GM12878 (cell line): ENCODE data around the gene USP28. TPM values are rescaled to one million over a fixed set of nuclear protein-coding genes. Genes with fewer than 3 reads are reported as not detected.

ENCODE experiments used
- ATAC-seq: fragments of 200-7000 bp; cut with Tn5 transposase; 3 replicates; pipeline ENCODE4 v1.9.1; 2020; ENCODE audit warnings: mild to moderate bottlenecking, moderate library complexity
- BruUV-seq: library from RNA; stranded (reverse); fragments of 400-500 nt; replicated peaks from 2 replicates; lab custom pipeline; 2021; lab: Mats Ljungman, UMichigan
- CTCF ChIA-PET: fragments of 300-600 bp; sonication (Branson Sonifier 250); formaldehyde crosslinking; extraction: SDS; loops from one replicate; lab custom pipeline; 2021; ENCODE audit warnings: inconsistent platforms; lab: Yijun Ruan, JAX
- POLR2A ChIA-PET: fragments of 350-600 bp; formaldehyde crosslinking; extraction: SDS; loops from one replicate; lab custom pipeline; 2021; ENCODE audit warnings: inconsistent platforms; lab: Charles Lee
- RAD21 ChIA-PET: fragments of 300-600 bp; sonication (Branson Sonifier 250); formaldehyde crosslinking; loops from one replicate; lab custom pipeline; 2023; ENCODE audit warnings: antibody characterized with exemption; ENCODE audit not compliant: unreplicated experiment; lab: Charles Lee
- SMC1A ChIA-PET: fragments of 300-600 bp; sonication (Branson Sonifier 250); formaldehyde crosslinking; loops from one replicate; lab custom pipeline; 2023; ENCODE audit not compliant: unreplicated experiment, uncharacterized antibody; lab: Charles Lee
- DNase-seq: peaks from one replicate; pipeline ENCODE4 v3.0.0-alpha.2; 2011; ENCODE audit warnings: low read depth, low spot score
- FAIRE-seq: peaks from 3 replicates; lab custom pipeline; 2011; peaks lifted over from hg19 to GRCh38; lab: Jason Lieb, UNC
- H2AFZ ChIP-seq: 2 replicates; pipeline ENCODE4 v1.6.0; 2011; ENCODE audit warnings: low read depth, low read length, control low read depth; ENCODE audit not compliant: control insufficient read depth
- H3K27ac ChIP-seq: 2 replicates; pipeline ENCODE4 v1.5.1; 2011; ENCODE audit warnings: control low read depth; ENCODE audit not compliant: control insufficient read depth, insufficient read depth
- H3K27me3 ChIP-seq, 2 experiments: replicated peaks in 1 of 2; 2 replicates each; pipeline versions ENCODE4 v1.6.0 to v1.6.1; 2011; ENCODE audit warnings: low read length in 1 of 2; ENCODE audit not compliant: control insufficient read depth in 2 of 2, insufficient read depth in 2 of 2
- H3K36me3 ChIP-seq, 2 experiments: 2 replicates each; pipeline ENCODE4 v1.5.1; 2011; ENCODE audit warnings: low read length in 1 of 2; ENCODE audit not compliant: control insufficient read depth in 2 of 2, insufficient read depth in 2 of 2
- H3K4me1 ChIP-seq: 2 replicates; pipeline ENCODE4 v1.6.1; 2011; ENCODE audit warnings: mild to moderate bottlenecking, low read length, moderate library complexity, mixed read lengths; ENCODE audit not compliant: control insufficient read depth, insufficient read depth
- H3K4me2 ChIP-seq: 2 replicates; pipeline ENCODE4 v1.6.0; 2011; ENCODE audit warnings: control low read depth; ENCODE audit not compliant: control insufficient read depth, insufficient read depth
- H3K4me3 ChIP-seq: fragments of 200-600 bp; sonication (generic); 2 replicates; pipeline ENCODE4 v1.5.1; 2016
- H3K79me2 ChIP-seq: 2 replicates; pipeline ENCODE4 v1.6.0; 2011; ENCODE audit warnings: low read length; ENCODE audit not compliant: control insufficient read depth, insufficient read depth
- H3K9ac ChIP-seq: 2 replicates; pipeline ENCODE4 v1.8.0; 2011; ENCODE audit warnings: low read length, control low read depth, mixed read lengths; ENCODE audit not compliant: control insufficient read depth, insufficient read depth
- H3K9me3 ChIP-seq: replicated peaks from 3 replicates; pipeline ENCODE4 v1.5.1; 2011; ENCODE audit warnings: mild to moderate bottlenecking, low read length; ENCODE audit not compliant: control insufficient read depth, insufficient read depth
- H4K20me1 ChIP-seq: 2 replicates; pipeline ENCODE4 v1.6.0; 2011; ENCODE audit not compliant: control insufficient read depth, insufficient read depth
- BACH1 ChIP-seq: fragments of 450-650 bp; IDR thresholded peaks from 2 replicates; pipeline ENCODE4 v1.6.1; 2017; ENCODE audit warnings: mild to moderate bottlenecking, borderline replicate concordance
- BRCA1 ChIP-seq: IDR thresholded peaks from 2 replicates; pipeline ENCODE4 v1.6.1; 2011; ENCODE audit warnings: low read depth, low read length, improper control_type of control experiment
- CHD1 ChIP-seq: IDR thresholded peaks from 2 replicates; pipeline ENCODE4 v1.6.1; 2012; ENCODE audit warnings: low read depth, low read length, improper control_type of control experiment
- CREB1 ChIP-seq: IDR thresholded peaks from 2 replicates; pipeline ENCODE4 v1.6.1; 2012; ENCODE audit warnings: low read depth, mild to moderate bottlenecking, inconsistent platforms
- ESRRA ChIP-seq: IDR thresholded peaks from 2 replicates; pipeline ENCODE4 v1.6.1; 2012; ENCODE audit warnings: mild to moderate bottlenecking, low read length, improper control_type of control experiment
- EZH2 ChIP-seq: IDR thresholded peaks from 2 replicates; pipeline ENCODE4 v1.6.1; 2012; ENCODE audit warnings: low read depth, mild to moderate bottlenecking, control low read depth, inconsistent platforms, low read length, borderline replicate concordance; ENCODE audit not compliant: control insufficient read depth
- MTA3 ChIP-seq: IDR thresholded peaks from 2 replicates; pipeline ENCODE4 v1.6.1; 2012; ENCODE audit warnings: low read length, inconsistent platforms, borderline replicate concordance
- MYC ChIP-seq: IDR thresholded peaks from 2 replicates; pipeline ENCODE4 v1.6.1; 2011; ENCODE audit warnings: mild to moderate bottlenecking, low read length, moderate library complexity, inconsistent platforms; ENCODE audit not compliant: insufficient read depth, insufficient replicate concordance, insufficient read length, severe bottlenecking
- NR2C2 ChIP-seq: IDR thresholded peaks from 2 replicates; pipeline ENCODE4 v1.6.1; 2011; ENCODE audit warnings: borderline replicate concordance, low read depth; ENCODE audit not compliant: control insufficient read depth, insufficient read length
- NR2F1 ChIP-seq: fragments of 450-650 bp; conservative IDR thresholded peaks from 2 replicates; pipeline ENCODE4 v1.6.1; 2017; ENCODE audit warnings: mild to moderate bottlenecking
- POU2F2 ChIP-seq: IDR thresholded peaks from 3 replicates; pipeline ENCODE4 v1.6.1; 2011; ENCODE audit warnings: low read depth, mild to moderate bottlenecking, low read length, borderline replicate concordance
- TARDBP ChIP-seq: IDR thresholded peaks from 2 replicates; pipeline ENCODE4 v1.6.1; 2016; ENCODE audit warnings: borderline replicate concordance
- ZNF207 ChIP-seq: fragments of 450-650 bp; IDR thresholded peaks from 2 replicates; pipeline ENCODE4 v1.6.1; 2014; ENCODE audit warnings: antibody characterized with exemption, mild to moderate bottlenecking, borderline replicate concordance
- WGBS: methylation state at CpG from one replicate; pipeline ENCODE4 v1.1.6; 2016; ENCODE audit warnings: low lambda C conversion rate; ENCODE audit not compliant: insufficient replicate concordance, insufficient coverage; ENCODE audit errors: missing lambda C conversion rate; 5-methylcytosine and 5-hydroxymethylcytosine counted together
- in situ Hi-C: fragments of 300-500 bp; cut with MboI; formaldehyde crosslinking; loops from 9 replicates; pipeline ENCODE4 v1.14.3; 2018; ENCODE audit warnings: mixed read lengths
- intact Hi-C: fragments of 100-400 bp; cut with micrococcal nuclease; formaldehyde crosslinking; loops from one replicate; pipeline ENCODE4 v1.14.2; 2022; ENCODE audit not compliant: unreplicated experiment
- polyA plus RNA-seq, 11 experiments: library from polyadenylated mRNA; depleted of rRNA in 4 of 11; unstranded in 6 of 11; stranded (reverse) in 5 of 11; fragments of >200 nt; fragmentation: Nextera tagmentation in 4 of 11; fragmentation: Illumina TruSeq in 1 of 11; extraction: Ambion mirVana in 4 of 11; extraction: Trizol in 1 of 11; gene quantifications; 1 replicate in 1 of 11; 2 replicates in 10 of 11; pipeline versions ENCODE4 v1.2.1 to v1.2.3, GENCODE V29; 2011 to 2016; ENCODE audit warnings: inconsistent platforms in 2 of 11, missing spikeins in 2 of 11, low read depth in 1 of 11
- total RNA-seq, 4 experiments: library from RNA; depleted of rRNA in 3 of 4; stranded (reverse); fragments of >200 nt in 3 of 4; fragmentation: Illumina TruSeq in 1 of 4; extraction: Trizol in 1 of 4; gene quantifications; 2 replicates each; pipeline versions ENCODE4 v1.2.1 to v1.2.3, GENCODE V29; 2013 to 2021
- TF ChIP-seq, protein P1 (sequence below): IDR thresholded peaks from 2 replicates; pipeline ENCODE4 v1.6.1; 2011; ENCODE audit warnings: borderline replicate concordance, low read depth, mild to moderate bottlenecking, moderate library complexity, mixed read lengths, low read length; ENCODE audit not compliant: insufficient read depth; ENCODE audit errors: extremely low read length
- TF ChIP-seq, protein P2 (sequence below): fragments of 150-350 bp; IDR thresholded peaks from 2 replicates; pipeline ENCODE4 v1.6.1; 2016; ENCODE audit warnings: low read depth, low read length
- TF ChIP-seq, protein P3 (sequence below): fragments of 450-650 bp; formaldehyde crosslinking; IDR thresholded peaks from 2 replicates; pipeline ENCODE4 v1.4.0; 2020; ENCODE audit warnings: mild to moderate bottlenecking, moderate library complexity

Gene USP28
- total and polyA plus RNA-seq, 10 of the 15 experiments (the other 5 are each of a cell fraction or from before 2014, with no cell fraction given): 2.8 to 60.4 (median 24.1) TPM

DNA sequence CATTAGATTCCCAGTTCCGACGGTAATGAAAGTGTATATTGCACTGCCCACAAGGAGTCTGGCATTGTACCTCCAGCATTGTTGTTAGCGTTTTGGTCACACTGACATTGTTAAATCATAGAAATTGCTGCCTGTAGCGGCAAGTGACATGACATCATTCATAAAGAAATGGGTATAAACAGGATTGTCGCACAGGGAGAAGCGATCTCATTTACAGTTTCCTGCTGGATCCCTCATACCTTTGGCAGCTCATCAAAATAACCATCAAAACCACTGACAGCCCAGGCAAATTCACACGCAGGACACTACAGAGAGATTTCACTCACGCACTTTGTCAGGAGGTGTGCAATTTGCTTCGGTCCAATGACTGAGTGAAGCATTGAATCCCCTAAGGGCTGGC lies 32.7 kb upstream of the USP28 start (continued):
- TF ChIP-seq TARDBP (no peak), CREB1 (no peak), EZH2 (no peak), CHD1 (no peak), BRCA1 (no peak)
- TF ChIP-seq, protein P1, sequence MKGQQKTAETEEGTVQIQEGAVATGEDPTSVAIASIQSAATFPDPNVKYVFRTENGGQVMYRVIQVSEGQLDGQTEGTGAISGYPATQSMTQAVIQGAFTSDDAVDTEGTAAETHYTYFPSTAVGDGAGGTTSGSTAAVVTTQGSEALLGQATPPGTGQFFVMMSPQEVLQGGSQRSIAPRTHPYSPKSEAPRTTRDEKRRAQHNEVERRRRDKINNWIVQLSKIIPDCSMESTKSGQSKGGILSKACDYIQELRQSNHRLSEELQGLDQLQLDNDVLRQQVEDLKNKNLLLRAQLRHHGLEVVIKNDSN: no peak
- TF ChIP-seq, protein P2, sequence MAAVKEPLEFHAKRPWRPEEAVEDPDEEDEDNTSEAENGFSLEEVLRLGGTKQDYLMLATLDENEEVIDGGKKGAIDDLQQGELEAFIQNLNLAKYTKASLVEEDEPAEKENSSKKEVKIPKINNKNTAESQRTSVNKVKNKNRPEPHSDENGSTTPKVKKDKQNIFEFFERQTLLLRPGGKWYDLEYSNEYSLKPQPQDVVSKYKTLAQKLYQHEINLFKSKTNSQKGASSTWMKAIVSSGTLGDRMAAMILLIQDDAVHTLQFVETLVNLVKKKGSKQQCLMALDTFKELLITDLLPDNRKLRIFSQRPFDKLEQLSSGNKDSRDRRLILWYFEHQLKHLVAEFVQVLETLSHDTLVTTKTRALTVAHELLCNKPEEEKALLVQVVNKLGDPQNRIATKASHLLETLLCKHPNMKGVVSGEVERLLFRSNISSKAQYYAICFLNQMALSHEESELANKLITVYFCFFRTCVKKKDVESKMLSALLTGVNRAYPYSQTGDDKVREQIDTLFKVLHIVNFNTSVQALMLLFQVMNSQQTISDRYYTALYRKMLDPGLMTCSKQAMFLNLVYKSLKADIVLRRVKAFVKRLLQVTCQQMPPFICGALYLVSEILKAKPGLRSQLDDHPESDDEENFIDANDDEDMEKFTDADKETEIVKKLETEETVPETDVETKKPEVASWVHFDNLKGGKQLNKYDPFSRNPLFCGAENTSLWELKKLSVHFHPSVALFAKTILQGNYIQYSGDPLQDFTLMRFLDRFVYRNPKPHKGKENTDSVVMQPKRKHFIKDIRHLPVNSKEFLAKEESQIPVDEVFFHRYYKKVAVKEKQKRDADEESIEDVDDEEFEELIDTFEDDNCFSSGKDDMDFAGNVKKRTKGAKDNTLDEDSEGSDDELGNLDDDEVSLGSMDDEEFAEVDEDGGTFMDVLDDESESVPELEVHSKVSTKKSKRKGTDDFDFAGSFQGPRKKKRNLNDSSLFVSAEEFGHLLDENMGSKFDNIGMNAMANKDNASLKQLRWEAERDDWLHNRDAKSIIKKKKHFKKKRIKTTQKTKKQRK: no peak

DNA sequence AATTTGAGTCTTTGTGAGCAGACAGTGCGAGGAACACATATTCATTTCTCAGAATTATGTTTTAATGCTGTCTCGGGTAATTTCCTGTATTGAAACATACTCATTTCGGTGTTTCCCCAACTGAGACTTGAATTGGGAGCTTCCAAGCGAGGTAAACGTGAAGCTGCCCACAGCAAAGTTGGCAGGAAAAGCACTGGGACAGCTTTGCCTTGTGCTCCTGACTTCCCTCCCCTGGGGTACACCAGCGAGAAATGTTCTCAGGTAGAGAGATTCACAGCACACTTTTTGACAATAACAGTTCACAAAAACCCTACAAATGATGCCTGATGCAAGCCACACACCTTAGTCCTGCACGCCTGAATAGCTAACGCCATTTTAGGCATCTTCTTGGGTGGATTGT lies 32.3 kb upstream of the USP28 start:
- ChIA-PET CTCF (interaction anchor here (1.0 to 4.5 kb wide), 2 partner anchors 12 to 101 kb away, joined by 3 to 25 read pairs; no protein-coding TSS in a partner anchor), POLR2A (no interaction called here), RAD21 (no interaction called here), SMC1A (no interaction called here)
- in situ Hi-C loops: no loop called here
- H3K9me3 ChIP-seq: no peaks in the 10 kb centered on the region
- intact Hi-C loops: no loop called here
- no peak for FAIRE-seq
- no peak overlapping the region for H3K4me2 ChIP-seq
- no peaks in the 10 kb centered on the region for H3K4me1 ChIP-seq
- DNase-seq: no peak
- ATAC-seq: no peak
- 0% methylated on average over 8 of the region's 8 CpGs for WGBS
- H4K20me1 ChIP-seq: no peaks in the 10 kb centered on the region
- no TSS peak for BruUV-seq
- no peaks in the 10 kb centered on the region for H3K36me3 ChIP-seq
- no peak overlapping the region for H2AFZ ChIP-seq
- no peaks in the 10 kb centered on the region for H3K79me2 ChIP-seq
- H3K27me3 ChIP-seq: peaks cover 0 to 8% of the 10 kb centered on the region in 2 experiments; a peak in 2 of 4 replicates
- H3K27ac ChIP-seq: no peak overlapping the region
- H3K9ac ChIP-seq: no peak overlapping the region
- no peak overlapping the region for H3K4me3 ChIP-seq
- TF ChIP-seq ESRRA: no peak
- TF ChIP-seq NR2C2: no peak
- TF ChIP-seq, protein P3, sequence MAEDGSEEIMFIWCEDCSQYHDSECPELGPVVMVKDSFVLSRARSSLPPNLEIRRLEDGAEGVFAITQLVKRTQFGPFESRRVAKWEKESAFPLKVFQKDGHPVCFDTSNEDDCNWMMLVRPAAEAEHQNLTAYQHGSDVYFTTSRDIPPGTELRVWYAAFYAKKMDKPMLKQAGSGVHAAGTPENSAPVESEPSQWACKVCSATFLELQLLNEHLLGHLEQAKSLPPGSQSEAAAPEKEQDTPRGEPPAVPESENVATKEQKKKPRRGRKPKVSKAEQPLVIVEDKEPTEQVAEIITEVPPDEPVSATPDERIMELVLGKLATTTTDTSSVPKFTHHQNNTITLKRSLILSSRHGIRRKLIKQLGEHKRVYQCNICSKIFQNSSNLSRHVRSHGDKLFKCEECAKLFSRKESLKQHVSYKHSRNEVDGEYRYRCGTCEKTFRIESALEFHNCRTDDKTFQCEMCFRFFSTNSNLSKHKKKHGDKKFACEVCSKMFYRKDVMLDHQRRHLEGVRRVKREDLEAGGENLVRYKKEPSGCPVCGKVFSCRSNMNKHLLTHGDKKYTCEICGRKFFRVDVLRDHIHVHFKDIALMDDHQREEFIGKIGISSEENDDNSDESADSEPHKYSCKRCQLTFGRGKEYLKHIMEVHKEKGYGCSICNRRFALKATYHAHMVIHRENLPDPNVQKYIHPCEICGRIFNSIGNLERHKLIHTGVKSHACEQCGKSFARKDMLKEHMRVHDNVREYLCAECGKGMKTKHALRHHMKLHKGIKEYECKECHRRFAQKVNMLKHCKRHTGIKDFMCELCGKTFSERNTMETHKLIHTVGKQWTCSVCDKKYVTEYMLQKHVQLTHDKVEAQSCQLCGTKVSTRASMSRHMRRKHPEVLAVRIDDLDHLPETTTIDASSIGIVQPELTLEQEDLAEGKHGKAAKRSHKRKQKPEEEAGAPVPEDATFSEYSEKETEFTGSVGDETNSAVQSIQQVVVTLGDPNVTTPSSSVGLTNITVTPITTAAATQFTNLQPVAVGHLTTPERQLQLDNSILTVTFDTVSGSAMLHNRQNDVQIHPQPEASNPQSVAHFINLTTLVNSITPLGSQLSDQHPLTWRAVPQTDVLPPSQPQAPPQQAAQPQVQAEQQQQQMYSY (CRISPR knock-in tag): no peak
- no peak for TF ChIP-seq POU2F2
- TF ChIP-seq BACH1: no peak
- TF ChIP-seq NR2F1: no peak
- TF ChIP-seq MTA3: no peak
- TF ChIP-seq CREB1: no peak
- TF ChIP-seq MYC: no peak
- no peak for TF ChIP-seq ZNF207
